Progenitor cell of endocrine pancreas (in vitro differentiated cells): ENCODE data around the gene CRISPLD2. TPM values are rescaled to one million over a fixed set of nuclear protein-coding genes. Genes with fewer than 3 reads are reported as not detected.

Experiments used
- DNase-seq: peaks from one replicate; pipeline ENCODE4 v3.0.0; 2021; ENCODE audit warnings: low spot score; ENCODE audit not compliant: unreplicated experiment
- H3K27ac Mint-ChIP-seq: 2 replicates; pipeline ENCODE4 v1.8.0; 2021; ENCODE audit warnings: mild to moderate bottlenecking, moderate library complexity, mixed read lengths
- H3K27me3 Mint-ChIP-seq: 2 replicates; pipeline ENCODE4 v1.8.0; 2021; ENCODE audit warnings: mixed read lengths
- H3K36me3 Mint-ChIP-seq: 2 replicates; pipeline ENCODE4 v1.8.0; 2022; ENCODE audit warnings: mixed read lengths; ENCODE audit not compliant: insufficient read depth
- H3K4me1 Mint-ChIP-seq: 2 replicates; pipeline ENCODE4 v1.8.0; 2021; ENCODE audit warnings: low read depth, mixed read lengths
- H3K4me3 Mint-ChIP-seq: 2 replicates; pipeline ENCODE4 v1.8.0; 2021; ENCODE audit warnings: low read depth, mild to moderate bottlenecking, moderate library complexity, mixed read lengths
- H3K9me3 Mint-ChIP-seq: 2 replicates; pipeline ENCODE4 v1.8.0; 2021; ENCODE audit warnings: low read depth, mixed read lengths
- total RNA-seq: library from RNA; stranded (reverse); gene quantifications from 2 replicates; pipeline ENCODE4 v1.2.1, GENCODE V29; 2021
- TF ChIP-seq, protein P1 (sequence below): fragments of 200-600 bp; sonication (generic); IDR thresholded peaks from one replicate; pipeline ENCODE4 v1.5.0; 2021; ENCODE audit warnings: antibody characterized with exemption, mild to moderate bottlenecking; ENCODE audit not compliant: unreplicated experiment

CRISPLD2 gene
- total RNA-seq, 1 donor from 2014 or later, result 11.0 TPM

- no peak overlapping the region for H3K27ac Mint-ChIP-seq
- no peak overlapping the region for H3K4me3 Mint-ChIP-seq
- peaks cover 12% of the 10 kb centered on the region for H3K4me1 Mint-ChIP-seq
- no peaks in the 10 kb centered on the region for H3K9me3 Mint-ChIP-seq
- H3K27me3 Mint-ChIP-seq, result peaks cover 6% of the 10 kb centered on the region
- TF ChIP-seq, protein P1, sequence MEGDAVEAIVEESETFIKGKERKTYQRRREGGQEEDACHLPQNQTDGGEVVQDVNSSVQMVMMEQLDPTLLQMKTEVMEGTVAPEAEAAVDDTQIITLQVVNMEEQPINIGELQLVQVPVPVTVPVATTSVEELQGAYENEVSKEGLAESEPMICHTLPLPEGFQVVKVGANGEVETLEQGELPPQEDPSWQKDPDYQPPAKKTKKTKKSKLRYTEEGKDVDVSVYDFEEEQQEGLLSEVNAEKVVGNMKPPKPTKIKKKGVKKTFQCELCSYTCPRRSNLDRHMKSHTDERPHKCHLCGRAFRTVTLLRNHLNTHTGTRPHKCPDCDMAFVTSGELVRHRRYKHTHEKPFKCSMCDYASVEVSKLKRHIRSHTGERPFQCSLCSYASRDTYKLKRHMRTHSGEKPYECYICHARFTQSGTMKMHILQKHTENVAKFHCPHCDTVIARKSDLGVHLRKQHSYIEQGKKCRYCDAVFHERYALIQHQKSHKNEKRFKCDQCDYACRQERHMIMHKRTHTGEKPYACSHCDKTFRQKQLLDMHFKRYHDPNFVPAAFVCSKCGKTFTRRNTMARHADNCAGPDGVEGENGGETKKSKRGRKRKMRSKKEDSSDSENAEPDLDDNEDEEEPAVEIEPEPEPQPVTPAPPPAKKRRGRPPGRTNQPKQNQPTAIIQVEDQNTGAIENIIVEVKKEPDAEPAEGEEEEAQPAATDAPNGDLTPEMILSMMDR, result no peak
- DNase-seq, result no peak
- no peaks in the 10 kb centered on the region for H3K36me3 Mint-ChIP-seq
Observed at GRCh38 chr16:84948851-84949610, 129.2 kb downstream of the CRISPLD2 start.

DNA sequence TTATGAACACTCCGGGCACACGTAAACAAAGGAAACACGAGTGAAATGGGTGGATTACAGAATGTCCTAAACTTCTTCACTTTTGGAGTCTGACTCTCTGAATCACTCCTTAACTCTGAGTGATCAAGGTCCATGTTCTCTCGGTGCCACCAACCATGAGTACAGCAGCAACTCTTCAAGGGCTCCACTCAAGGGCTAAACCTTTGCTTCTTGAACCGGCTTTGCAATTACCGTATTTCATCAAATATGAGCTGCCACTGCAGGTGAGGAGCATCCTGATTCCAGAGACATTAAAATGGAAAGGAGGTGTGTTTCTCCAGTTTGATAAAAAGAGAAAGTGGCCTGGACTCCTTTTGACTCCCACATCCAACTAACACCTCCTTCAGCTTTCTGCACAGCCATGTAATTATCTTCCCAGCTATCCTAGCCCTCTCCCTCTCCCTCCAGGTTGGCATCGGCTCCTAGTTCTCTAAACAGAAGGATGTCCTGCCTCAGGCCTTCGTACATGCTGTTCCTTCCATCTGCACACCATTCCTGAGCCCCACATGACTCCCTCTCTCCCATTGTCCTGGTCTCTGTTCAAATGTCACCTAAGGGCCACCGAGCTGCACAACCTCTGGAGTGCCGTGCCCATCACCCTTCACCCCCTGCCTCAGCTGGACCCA lies 130.1 kb downstream of the CRISPLD2 start:
- Mint-ChIP-seq H3K4me3 (no peak overlapping the region), H3K4me1 (peaks cover 12% of the 10 kb centered on the region), H3K27me3 (peaks cover 3% of the 10 kb centered on the region), H3K9me3 (no peaks in the 10 kb centered on the region), H3K27ac (peak overlapping the region; percentile 6), H3K36me3 (no peaks in the 10 kb centered on the region)
- TF ChIP-seq, protein P1, result no peak
- no peak for DNase-seq

GRCh38 chr16:84950906-84951305 lies 131.1 kb downstream of the CRISPLD2 start:
- Mint-ChIP-seq H3K9me3 (no peaks in the 10 kb centered on the region), H3K4me3 (no peak overlapping the region), H3K36me3 (no peaks in the 10 kb centered on the region), H3K4me1 (peaks cover 12% of the 10 kb centered on the region), H3K27me3 (peaks cover 3% of the 10 kb centered on the region), H3K27ac (no peak overlapping the region)
- TF ChIP-seq, protein P1, result no peak
- no peak for DNase-seq

GRCh38 chr16:84952335-84953189 lies 132.8 kb downstream of the CRISPLD2 start:
- TF ChIP-seq, protein P1, result peak; percentile 90
- H3K9me3 Mint-ChIP-seq, result no peaks in the 10 kb centered on the region
- peaks cover 12% of the 10 kb centered on the region for H3K4me1 Mint-ChIP-seq
- H3K27ac Mint-ChIP-seq, result peak overlapping the region; percentile 59
- H3K27me3 Mint-ChIP-seq, result peaks cover 3% of the 10 kb centered on the region
- H3K36me3 Mint-ChIP-seq, result no peaks in the 10 kb centered on the region
- no peak overlapping the region for H3K4me3 Mint-ChIP-seq
- peak; percentile 74 for DNase-seq

- no peaks in the 10 kb centered on the region for H3K9me3 Mint-ChIP-seq
- DNase-seq, result no peak
- peak overlapping the region; percentile 28 for H3K27ac Mint-ChIP-seq
- peaks cover 12% of the 10 kb centered on the region for H3K4me1 Mint-ChIP-seq
- TF ChIP-seq, protein P1, result no peak
- H3K4me3 Mint-ChIP-seq, result no peak overlapping the region
- peaks cover 3% of the 10 kb centered on the region for H3K27me3 Mint-ChIP-seq
- no peaks in the 10 kb centered on the region for H3K36me3 Mint-ChIP-seq
Observed at GRCh38 chr16:84953190-84953746, 133.5 kb downstream of the CRISPLD2 start.
